Amniotic stem cell (primary cell): ENCODE measurements around the gene SHISA7.
A peak's percentile ranks its signal among the peaks of the same experiment; 100 is the strongest.
"Not testable (repeated sequence)": the region's sequence is repeated elsewhere in the genome, so short reads cannot be mapped to it uniquely, and the experiment has no call there.

Experiments used
- DNase-seq: peaks from one replicate; lab custom pipeline; 2025; lab: John Stamatoyannopoulos, UW

Gene SHISA7

GRCh38 chr19:55463583-55464031, 20.5 kb upstream of the SHISA7 start:
- no peak for DNase-seq

GRCh38 chr19:55462722-55463121, 19.6 kb upstream of the SHISA7 start:
- no peak for DNase-seq

- no peak for DNase-seq
These were observed 19.0 kb upstream of the SHISA7 start for GRCh38 chr19:55461974-55462626.

GRCh38 chr19:55461259-55461973, 18.3 kb upstream of the SHISA7 start, which contains the start of gene ISOC2:
Gene ISOC2 (minus strand): TSS chr19:55461642. CDS start chr19:55456486, 5,156 bp downstream.
- peak; percentile 97 for DNase-seq

- no peak for DNase-seq
These were observed 17.7 kb upstream of the SHISA7 start for GRCh38 chr19:55460670-55461258.

- no peak for DNase-seq
These were observed 17.0 kb upstream of the SHISA7 start for GRCh38 chr19:55459950-55460657.

GRCh38 chr19:55459551-55459949, 16.4 kb upstream of the SHISA7 start:
- no peak for DNase-seq

- DNase-seq: no peak
These were observed 14.8 kb upstream of the SHISA7 start for GRCh38 chr19:55457683-55458457.

- DNase-seq: no peak
These were observed 13.2 kb upstream of the SHISA7 start for GRCh38 chr19:55456347-55456746.

- DNase-seq: no peak
These were observed 12.6 kb upstream of the SHISA7 start for GRCh38 chr19:55455576-55456235.

GRCh38 chr19:55454787-55455243, 11.7 kb upstream of the SHISA7 start:
- peak; percentile 19 for DNase-seq

- DNase-seq: no peak
These were observed 10.6 kb upstream of the SHISA7 start for GRCh38 chr19:55453511-55454260.

- no peak for DNase-seq
These were observed 9.7 kb upstream of the SHISA7 start for GRCh38 chr19:55452749-55453346.

GRCh38 chr19:55451965-55452748, 9.1 kb upstream of the SHISA7 start:
- DNase-seq: no peak

- no peak for DNase-seq
These were observed 8.3 kb upstream of the SHISA7 start for GRCh38 chr19:55451163-55451964.

- no peak for DNase-seq
These were observed 6.4 kb upstream of the SHISA7 start for GRCh38 chr19:55449469-55449868.

GRCh38 chr19:55448175-55448490, 5.0 kb upstream of the SHISA7 start:
- DNase-seq: not testable (repeated sequence)

- DNase-seq: no peak
These were observed 4.5 kb upstream of the SHISA7 start for GRCh38 chr19:55447421-55448174.
